Fibroblast of skin of left biceps (primary cell): ENCODE results near the gene PGLYRP4.

Experiments used
- DNase-seq, 2 experiments: peaks; one replicate each; pipeline ENCODE4 v3.0.0-alpha.2; 2013; ENCODE audit warnings: low read depth in 2 of 2

Gene PGLYRP4

DNA sequence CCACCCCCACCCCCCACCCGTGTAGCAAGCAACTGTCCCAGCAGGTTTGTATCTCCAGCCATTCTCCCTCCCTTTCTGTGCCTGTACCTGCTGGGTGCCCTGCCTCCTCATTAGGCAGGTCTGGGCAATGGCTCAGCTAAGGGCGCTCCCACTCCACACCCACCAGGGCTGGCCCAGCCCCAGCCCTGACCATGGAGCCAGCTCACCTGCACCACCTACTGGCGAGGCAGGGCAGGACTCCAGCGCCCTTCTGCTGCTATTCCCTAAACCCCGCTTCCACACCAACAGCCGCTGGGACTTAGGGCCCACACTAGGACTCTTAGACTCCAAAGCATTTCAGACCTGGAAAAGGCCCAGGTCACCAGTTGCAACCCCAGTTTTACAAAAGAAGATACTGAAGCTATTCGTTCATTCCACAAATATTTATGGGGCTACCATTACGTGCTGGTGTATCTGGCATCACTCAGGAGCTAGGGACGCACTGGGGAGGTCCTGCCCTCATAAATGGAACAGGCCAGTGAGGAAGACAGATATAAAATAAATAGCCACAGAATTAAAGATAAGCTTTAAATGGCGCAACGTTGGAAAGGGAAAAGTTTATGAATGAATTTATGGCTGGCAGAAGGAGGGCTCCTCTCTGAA is 59.9 kb downstream of the PGLYRP4 start:
- DNase-seq = no peak
